Stomach (tissue), 9 donors: Measurements from ENCODE around the gene MINDY4B. TPM values are rescaled to one million over a fixed set of nuclear protein-coding genes. Genes with fewer than 3 reads are reported as not detected.

Source experiments
- DNase-seq, 2 donors: peaks; one replicate each; pipeline versions ENCODE4 v3.0.0 to v3.0.0-alpha.2; 2013 to 2019
- H3K27ac ChIP-seq, 5 donors: fragments of 200-600 bp in 4 of 5; sonication (generic) in 4 of 5; one replicate each; pipeline ENCODE4 v1.5.1; 2013 to 2019; ENCODE audit warnings: mild to moderate bottlenecking in 1 of 5, moderate library complexity in 1 of 5
- H3K27me3 ChIP-seq, 3 donors: fragments of 200-600 bp; sonication (generic); one replicate each; pipeline ENCODE4 v1.5.1; 2017 to 2019; ENCODE audit warnings: mixed run types in 1 of 3
- H3K36me3 ChIP-seq, 4 donors: fragments of 200-600 bp; sonication (generic); 1 replicate in 3 of 4; 2 replicates in 1 of 4; pipeline ENCODE4 v1.5.1; 2016 to 2019
- H3K4me1 ChIP-seq, 4 donors: fragments of 200-600 bp; sonication (generic); one replicate each; pipeline ENCODE4 v1.5.1; 2016 to 2019
- H3K4me3 ChIP-seq, 4 donors: fragments of 200-600 bp; sonication (generic) in 3 of 4; one replicate each; pipeline ENCODE4 v1.5.1; 2016 to 2019; ENCODE audit warnings: mild to moderate bottlenecking in 1 of 4
- H3K9me3 ChIP-seq, 4 donors: fragments of 200-600 bp; sonication (generic); one replicate each; pipeline ENCODE4 v1.5.1; 2016 to 2019
- EP300 ChIP-seq: sonication (generic); formaldehyde crosslinking; IDR thresholded peaks from one replicate; pipeline ENCODE4 v1.6.1; 2017; ENCODE audit warnings: antibody characterized with exemption
- POLR2A ChIP-seq, 4 donors: fragments of 450-650 bp; IDR thresholded peaks; one replicate each; pipeline ENCODE4 v1.6.1; 2016; ENCODE audit warnings: antibody characterized with exemption in 4 of 4, control low read depth in 2 of 4, mild to moderate bottlenecking in 1 of 4, moderate library complexity in 1 of 4
- POLR2AphosphoS5 ChIP-seq, 3 donors: sonication (generic); formaldehyde crosslinking; IDR thresholded peaks; one replicate each; pipeline ENCODE4 v1.6.1; 2016; ENCODE audit warnings: antibody characterized with exemption in 3 of 3
- WGBS, 5 donors: extraction: QIAGEN DNeasy Blood & Tissue Kit in 3 of 5; methylation state at CpG; one replicate each; pipeline versions ENCODE4 v1.1.5 to v1.1.7; 2013 to 2018; 5-methylcytosine and 5-hydroxymethylcytosine counted together
- intact Hi-C: fragments of 100-400 bp; cut with DNase I; formaldehyde crosslinking; loops from one replicate; pipeline ENCODE4 v1.15.1; 2023; ENCODE audit warnings: low total_unique reads
- polyA plus RNA-seq, 3 donors: library from polyadenylated mRNA; stranded (reverse); fragments of 200-250 nt; gene quantifications; one replicate each; pipeline ENCODE4 v1.2.3, GENCODE V29; 2013
- total RNA-seq, 5 donors: library from RNA; depleted of rRNA; stranded (reverse); fragments of >200 nt; gene quantifications; one replicate each; pipeline versions ENCODE4 v1.1.0 to v1.2.3, GENCODE V29; 2014 to 2016
- TF ChIP-seq, protein P1 (sequence below), 7 experiments: fragments of 450-650 bp in 4 of 7; fragments of 200-600 bp in 3 of 7; sonication (generic) in 3 of 7; IDR thresholded peaks; one replicate each; pipeline ENCODE4 v1.5.1; 2016 to 2019; ENCODE audit warnings: antibody characterized with exemption in 7 of 7, control low read depth in 2 of 7, mild to moderate bottlenecking in 1 of 7
- donor health status: healthy with polysubstance abuse.
- donor health status: Bipolar disorder and iron deficiency.
- donor health status: healthy.

Gene MINDY4B
- total and polyA plus RNA-seq, 8 donors = not detected

- H3K27ac ChIP-seq = no peak overlapping the region
- H3K4me1 ChIP-seq = peaks cover 0 to 5% (median 0%) of the 10 kb centered on the region in 4 donors
- TF ChIP-seq POLR2AphosphoS5 (IDR thresholded peaks at IDR 0.05) = no peak
- no peak for TF ChIP-seq POLR2A (IDR thresholded peaks at IDR 0.05)
- TF ChIP-seq, protein P1, sequence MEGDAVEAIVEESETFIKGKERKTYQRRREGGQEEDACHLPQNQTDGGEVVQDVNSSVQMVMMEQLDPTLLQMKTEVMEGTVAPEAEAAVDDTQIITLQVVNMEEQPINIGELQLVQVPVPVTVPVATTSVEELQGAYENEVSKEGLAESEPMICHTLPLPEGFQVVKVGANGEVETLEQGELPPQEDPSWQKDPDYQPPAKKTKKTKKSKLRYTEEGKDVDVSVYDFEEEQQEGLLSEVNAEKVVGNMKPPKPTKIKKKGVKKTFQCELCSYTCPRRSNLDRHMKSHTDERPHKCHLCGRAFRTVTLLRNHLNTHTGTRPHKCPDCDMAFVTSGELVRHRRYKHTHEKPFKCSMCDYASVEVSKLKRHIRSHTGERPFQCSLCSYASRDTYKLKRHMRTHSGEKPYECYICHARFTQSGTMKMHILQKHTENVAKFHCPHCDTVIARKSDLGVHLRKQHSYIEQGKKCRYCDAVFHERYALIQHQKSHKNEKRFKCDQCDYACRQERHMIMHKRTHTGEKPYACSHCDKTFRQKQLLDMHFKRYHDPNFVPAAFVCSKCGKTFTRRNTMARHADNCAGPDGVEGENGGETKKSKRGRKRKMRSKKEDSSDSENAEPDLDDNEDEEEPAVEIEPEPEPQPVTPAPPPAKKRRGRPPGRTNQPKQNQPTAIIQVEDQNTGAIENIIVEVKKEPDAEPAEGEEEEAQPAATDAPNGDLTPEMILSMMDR (IDR thresholded peaks at IDR 0.05) = no peak
- TF ChIP-seq EP300 = no peak
- H3K4me3 ChIP-seq = no peak overlapping the region
- intact Hi-C loops = no loop called here
- H3K9me3 ChIP-seq = no peaks in the 10 kb centered on the region
- H3K36me3 ChIP-seq = no peaks in the 10 kb centered on the region
- WGBS, 5 donors = 72 to 82% (median 77%) methylated on average over 4 of the region's 4 CpGs
- H3K27me3 ChIP-seq = peaks cover 0 to 5% (median 0%) of the 10 kb centered on the region in 3 donors
- no peak for DNase-seq
Measured at GRCh38 chr3:150921209-150921608, 16.0 kb upstream of the MINDY4B start.

DNA sequence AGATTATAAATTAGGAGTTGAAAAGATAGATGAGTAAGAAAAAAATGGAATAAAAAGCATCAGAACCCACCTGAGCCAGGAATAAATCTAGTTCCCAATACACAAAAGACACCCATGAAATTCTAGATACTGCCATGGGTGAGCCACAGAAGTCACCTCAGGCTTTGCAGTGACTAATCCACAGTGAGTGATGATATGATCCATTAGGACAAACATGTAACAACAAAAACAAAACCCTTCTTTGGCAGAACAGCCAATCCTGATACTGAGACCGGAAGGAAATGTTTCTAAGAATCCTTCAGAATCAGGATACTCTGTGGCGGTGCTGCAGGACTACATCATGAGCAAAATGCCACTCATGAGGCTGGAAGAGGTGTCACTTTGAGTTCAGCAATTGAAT is 15.0 kb upstream of the MINDY4B start:
- peaks cover 0 to 5% (median 0%) of the 10 kb centered on the region in 3 donors for H3K27me3 ChIP-seq
- no peaks in the 10 kb centered on the region for H3K36me3 ChIP-seq
- DNase-seq = no peak
- H3K4me3 ChIP-seq = no peak overlapping the region
- WGBS, 5 donors = 53 to 78% (median 68%) methylated on average over 2 of the region's 2 CpGs
- TF ChIP-seq EP300 (no peak), POLR2A (IDR thresholded peaks at IDR 0.05) (no peak), POLR2AphosphoS5 (IDR thresholded peaks at IDR 0.05) (no peak)
- TF ChIP-seq, protein P1 (IDR thresholded peaks at IDR 0.05) = no peak
- intact Hi-C loops = no loop called here
- H3K27ac ChIP-seq = no peak overlapping the region
- no peaks in the 10 kb centered on the region for H3K9me3 ChIP-seq
- no peaks in the 10 kb centered on the region for H3K4me1 ChIP-seq

- intact Hi-C loops = no loop called here
- Histone ChIP-seq H3K27me3 (peaks cover 0 to 5% (median 0%) of the 10 kb centered on the region in 3 donors), H3K27ac (no peak overlapping the region), H3K9me3 (no peaks in the 10 kb centered on the region), H3K36me3 (no peaks in the 10 kb centered on the region), H3K4me1 (no peaks in the 10 kb centered on the region), H3K4me3 (no peak overlapping the region)
- 35 to 55% (median 46%) methylated on average over 7 of the region's 7 CpGs for WGBS, 5 donors
- no peak for DNase-seq
- TF ChIP-seq POLR2AphosphoS5 (IDR thresholded peaks at IDR 0.05) = no peak
- TF ChIP-seq, protein P1 (IDR thresholded peaks at IDR 0.05) = no peak
- TF ChIP-seq POLR2A (IDR thresholded peaks at IDR 0.05) = no peak
- TF ChIP-seq EP300 = no peak
Measured at GRCh38 chr3:150917951-150918350, 12.7 kb upstream of the MINDY4B start.

GRCh38 chr3:150913133-150913922 is 8.1 kb upstream of the MINDY4B start:
- Histone ChIP-seq H3K9me3 (no peaks in the 10 kb centered on the region), H3K27me3 (peaks cover 0 to 9% (median 0%) of the 10 kb centered on the region in 3 donors), H3K4me3 (no peak overlapping the region), H3K4me1 (no peaks in the 10 kb centered on the region), H3K36me3 (no peaks in the 10 kb centered on the region), H3K27ac (no peak overlapping the region)
- peak in 1 of 2 donors; percentile 43 for DNase-seq
- intact Hi-C loops = no loop called here
- WGBS, 5 donors = 52 to 73% (median 68%) methylated on average over 4 of the region's 4 CpGs
- no peak for TF ChIP-seq POLR2A (IDR thresholded peaks at IDR 0.05)
- TF ChIP-seq POLR2AphosphoS5 (IDR thresholded peaks at IDR 0.05) = no peak
- TF ChIP-seq, protein P1 (IDR thresholded peaks at IDR 0.05) = no peak
- TF ChIP-seq EP300 = no peak
